Measurements from ENCODE around the gene PPP2R2C.

GRCh38 chr4:6354626-6355025 is 117.8 kb downstream of the PPP2R2C start:
- TF ChIP-seq CTCF (conservative IDR thresholded peaks at IDR 0.05; ENCODE audit: low read depth, low read length) (no peak), FOS (IDR thresholded peaks at IDR 0.05; ENCODE audit: low read depth, low read length) (no peak), RAD21 (IDR thresholded peaks at IDR 0.05; ENCODE audit: low read length) (no peak), MXI1 (IDR thresholded peaks at IDR 0.05; ENCODE audit: borderline replicate concordance, low read depth, low read length) (no peak), POLR2A (IDR thresholded peaks at IDR 0.05; ENCODE audit: low read depth, low read length) (no peak), BHLHE40 (IDR thresholded peaks at IDR 0.05; ENCODE audit: low read depth, low read length) (no peak), RFX5 (IDR thresholded peaks at IDR 0.05; ENCODE audit: low read depth, low read length) (no peak), MAFK (IDR thresholded peaks at IDR 0.05; ENCODE audit: low read depth, low read length) (no peak)
- TF ChIP-seq, protein P1, sequence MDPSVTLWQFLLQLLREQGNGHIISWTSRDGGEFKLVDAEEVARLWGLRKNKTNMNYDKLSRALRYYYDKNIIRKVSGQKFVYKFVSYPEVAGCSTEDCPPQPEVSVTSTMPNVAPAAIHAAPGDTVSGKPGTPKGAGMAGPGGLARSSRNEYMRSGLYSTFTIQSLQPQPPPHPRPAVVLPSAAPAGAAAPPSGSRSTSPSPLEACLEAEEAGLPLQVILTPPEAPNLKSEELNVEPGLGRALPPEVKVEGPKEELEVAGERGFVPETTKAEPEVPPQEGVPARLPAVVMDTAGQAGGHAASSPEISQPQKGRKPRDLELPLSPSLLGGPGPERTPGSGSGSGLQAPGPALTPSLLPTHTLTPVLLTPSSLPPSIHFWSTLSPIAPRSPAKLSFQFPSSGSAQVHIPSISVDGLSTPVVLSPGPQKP (IDR thresholded peaks at IDR 0.05; ENCODE audit: borderline replicate concordance, low read depth, low read length): no peak

Measured in IMR-90 (cell line).